GM10248 (cell line): Measurements from ENCODE around the gene ATP2B2.

Experiments used
- CTCF ChIA-PET: fragments of 300-600 bp; sonication (Branson Sonifier 250); formaldehyde crosslinking; extraction: SDS; loops from one replicate; lab custom pipeline; 2021; ENCODE audit warnings: antibody characterized with exemption; lab: Yijun Ruan, JAX
- POLR2A ChIA-PET: fragments of 350-650 bp; sonication (Branson Sonifier 250); formaldehyde crosslinking; extraction: SDS; loops from one replicate; lab custom pipeline; 2020; ENCODE audit warnings: antibody characterized with exemption; lab: Yijun Ruan, JAX
- DNase-seq: peaks from one replicate; pipeline ENCODE4 v3.0.0; 2012; ENCODE audit errors: extremely low spot score
- TF ChIP-seq, protein P1 (sequence below): IDR thresholded peaks from 2 replicates; pipeline ENCODE4 v1.5.1; 2012; ENCODE audit warnings: mild to moderate bottlenecking, low read depth; ENCODE audit errors: extremely low read depth, missing control alignments, control extremely low read depth

Gene ATP2B2

DNA sequence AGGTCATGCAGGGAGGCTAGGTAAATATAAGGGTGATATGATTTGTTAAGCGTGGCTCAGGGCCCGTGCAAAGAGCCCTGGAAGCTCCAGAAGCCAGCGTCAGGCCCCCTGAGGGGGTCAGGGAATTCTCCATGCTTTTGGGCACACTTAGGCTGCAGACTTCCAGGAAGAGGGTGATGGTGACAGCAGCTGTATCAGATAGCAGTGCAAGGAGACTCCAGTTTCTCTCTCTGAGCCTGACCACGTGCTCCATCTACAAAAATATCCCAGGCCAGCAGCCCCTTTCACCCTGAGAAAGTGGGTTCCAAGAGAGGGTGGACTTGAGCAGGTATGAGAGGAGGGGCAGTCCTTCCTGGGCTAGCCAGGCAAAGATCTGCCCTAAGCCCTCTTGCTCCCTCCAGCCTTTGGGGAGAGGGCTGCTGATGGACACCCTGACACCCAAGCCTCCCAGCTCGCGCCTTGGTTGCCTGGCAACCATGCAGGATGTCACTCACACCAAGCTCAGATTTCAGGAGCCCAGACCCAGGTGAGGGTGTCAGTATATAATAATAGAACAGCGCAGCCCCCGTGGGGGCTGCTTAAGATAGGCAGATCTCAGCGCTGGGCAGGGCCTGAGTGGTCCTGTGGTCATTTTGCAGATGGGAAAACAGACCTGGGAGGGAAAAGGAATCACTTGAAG is 35.8 kb downstream of the ATP2B2 start:
- no peak for DNase-seq
- ChIA-PET CTCF (no interaction called here), POLR2A (no interaction called here)
- TF ChIP-seq, protein P1, sequence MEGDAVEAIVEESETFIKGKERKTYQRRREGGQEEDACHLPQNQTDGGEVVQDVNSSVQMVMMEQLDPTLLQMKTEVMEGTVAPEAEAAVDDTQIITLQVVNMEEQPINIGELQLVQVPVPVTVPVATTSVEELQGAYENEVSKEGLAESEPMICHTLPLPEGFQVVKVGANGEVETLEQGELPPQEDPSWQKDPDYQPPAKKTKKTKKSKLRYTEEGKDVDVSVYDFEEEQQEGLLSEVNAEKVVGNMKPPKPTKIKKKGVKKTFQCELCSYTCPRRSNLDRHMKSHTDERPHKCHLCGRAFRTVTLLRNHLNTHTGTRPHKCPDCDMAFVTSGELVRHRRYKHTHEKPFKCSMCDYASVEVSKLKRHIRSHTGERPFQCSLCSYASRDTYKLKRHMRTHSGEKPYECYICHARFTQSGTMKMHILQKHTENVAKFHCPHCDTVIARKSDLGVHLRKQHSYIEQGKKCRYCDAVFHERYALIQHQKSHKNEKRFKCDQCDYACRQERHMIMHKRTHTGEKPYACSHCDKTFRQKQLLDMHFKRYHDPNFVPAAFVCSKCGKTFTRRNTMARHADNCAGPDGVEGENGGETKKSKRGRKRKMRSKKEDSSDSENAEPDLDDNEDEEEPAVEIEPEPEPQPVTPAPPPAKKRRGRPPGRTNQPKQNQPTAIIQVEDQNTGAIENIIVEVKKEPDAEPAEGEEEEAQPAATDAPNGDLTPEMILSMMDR, result no peak

DNA sequence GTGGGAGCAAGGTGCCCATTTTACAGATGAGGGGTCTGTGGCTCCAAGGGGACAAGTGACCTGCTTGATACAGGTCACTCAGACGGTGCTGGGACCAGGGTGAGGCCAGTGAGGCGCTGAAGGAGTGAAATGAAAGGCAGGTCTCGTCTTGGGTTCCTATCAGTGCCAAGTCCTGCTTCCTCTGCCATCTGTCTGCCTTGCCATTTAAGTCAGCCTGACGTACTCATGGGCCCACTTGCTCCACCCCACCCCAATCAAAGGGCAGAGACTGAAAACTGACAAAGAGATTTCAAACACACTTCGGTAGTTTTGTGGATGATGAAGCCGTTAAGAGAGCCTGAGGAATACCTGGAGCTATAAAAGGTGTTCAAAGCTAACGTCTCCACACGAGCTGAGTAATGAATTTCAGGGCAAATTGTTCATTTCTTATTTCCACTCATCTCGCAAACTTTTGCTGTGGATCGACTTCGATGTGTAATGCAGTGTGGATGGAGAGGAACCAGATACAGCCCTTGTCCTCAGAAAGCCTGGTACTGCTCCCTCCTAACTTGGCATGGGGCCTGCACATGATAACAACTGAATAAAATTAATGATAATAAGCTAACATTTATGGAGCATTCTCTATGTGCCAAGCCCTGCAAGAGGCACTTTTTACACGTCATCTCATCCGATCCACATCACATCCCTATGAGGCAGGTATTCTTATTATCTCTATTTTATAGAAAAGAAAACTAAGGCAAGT is 36.6 kb downstream of the ATP2B2 start:
- TF ChIP-seq, protein P1, result no peak
- POLR2A ChIA-PET, result no interaction called here

DNA sequence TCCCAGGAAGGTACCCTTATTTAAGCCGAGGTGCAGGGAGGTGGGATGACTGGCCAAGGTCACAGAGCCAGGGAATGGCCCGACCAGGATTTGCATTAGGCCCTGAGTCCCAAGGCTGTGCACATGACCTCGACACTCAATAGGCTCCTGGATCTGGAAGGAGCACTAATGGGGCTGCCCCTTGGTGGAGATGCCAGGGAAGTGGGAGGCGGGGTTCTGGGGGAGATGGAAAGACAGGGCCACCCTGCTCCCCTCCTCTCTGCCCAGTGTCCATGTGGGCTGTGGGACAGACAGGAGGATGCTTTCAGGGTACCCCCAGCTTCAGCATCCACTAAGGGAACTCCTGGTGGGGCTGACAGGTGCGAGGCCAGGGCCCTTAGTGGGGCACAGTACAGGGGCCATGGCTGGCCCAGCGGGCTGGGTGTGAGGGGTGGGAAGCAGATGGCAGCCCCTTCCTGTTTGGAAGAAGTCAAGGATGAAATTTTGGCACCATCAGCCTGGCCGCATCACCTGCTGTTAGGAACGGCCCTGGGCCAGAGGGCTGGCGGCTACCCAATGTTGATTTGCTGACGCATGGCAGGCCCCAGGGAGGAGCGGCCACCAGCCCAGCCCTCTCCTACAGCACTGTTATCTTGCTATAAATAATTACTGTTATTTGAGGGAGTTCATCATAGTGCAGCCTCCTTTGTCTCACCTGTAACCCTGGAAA is 37.3 kb downstream of the ATP2B2 start:
- CTCF ChIA-PET, result no interaction called here
- POLR2A ChIA-PET, result no interaction called here
- TF ChIP-seq, protein P1, result no peak
- DNase-seq, result no peak

More for the DNA sequence above, 36.6 kb downstream of the ATP2B2 start:
- no peak for DNase-seq
- CTCF ChIA-PET, result no interaction called here

DNA sequence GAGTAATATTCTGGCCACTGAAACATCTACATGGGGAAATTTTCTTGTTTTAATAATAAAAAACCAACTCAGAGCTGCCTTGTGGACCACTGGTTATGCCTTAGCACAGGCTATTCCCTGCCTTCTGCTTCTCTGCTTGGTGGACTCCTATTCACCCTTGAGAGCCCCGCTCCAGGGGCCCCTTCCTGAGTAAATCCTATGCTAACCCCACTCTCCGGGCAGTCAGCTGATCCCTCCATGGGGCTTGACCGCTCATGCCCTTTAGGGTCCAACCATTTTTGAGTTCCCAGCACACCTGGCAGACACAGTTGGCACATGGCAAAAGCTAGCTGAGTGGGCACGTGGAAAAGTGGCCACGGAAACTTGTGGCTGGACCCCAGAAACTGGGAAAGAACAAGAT is 38.2 kb downstream of the ATP2B2 start:
- no peak for DNase-seq
- TF ChIP-seq, protein P1, result no peak
- ChIA-PET POLR2A (no interaction called here), CTCF (no interaction called here)

DNA sequence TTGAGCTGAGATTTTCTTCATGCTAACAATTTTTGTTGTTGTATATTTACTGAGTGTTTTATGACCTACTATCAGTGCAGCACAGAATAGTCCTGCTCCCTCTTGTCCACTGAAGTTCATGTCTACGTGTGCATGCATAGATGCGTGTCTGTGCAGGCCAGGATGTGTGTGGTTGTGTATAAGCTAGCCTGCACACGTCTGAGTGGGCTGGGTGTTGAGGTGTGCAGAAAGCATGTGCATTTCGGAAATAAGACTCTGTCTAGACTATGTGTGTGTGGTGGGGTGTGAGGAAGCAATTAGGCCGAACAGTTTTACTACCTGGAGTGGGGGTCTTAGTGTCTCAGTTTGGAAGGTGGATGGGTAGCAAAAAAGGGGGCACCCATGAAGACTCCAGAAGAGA is 39.2 kb downstream of the ATP2B2 start:
- no peak for DNase-seq
- CTCF ChIA-PET, result no interaction called here
- POLR2A ChIA-PET, result no interaction called here
- TF ChIP-seq, protein P1, result no peak

DNA sequence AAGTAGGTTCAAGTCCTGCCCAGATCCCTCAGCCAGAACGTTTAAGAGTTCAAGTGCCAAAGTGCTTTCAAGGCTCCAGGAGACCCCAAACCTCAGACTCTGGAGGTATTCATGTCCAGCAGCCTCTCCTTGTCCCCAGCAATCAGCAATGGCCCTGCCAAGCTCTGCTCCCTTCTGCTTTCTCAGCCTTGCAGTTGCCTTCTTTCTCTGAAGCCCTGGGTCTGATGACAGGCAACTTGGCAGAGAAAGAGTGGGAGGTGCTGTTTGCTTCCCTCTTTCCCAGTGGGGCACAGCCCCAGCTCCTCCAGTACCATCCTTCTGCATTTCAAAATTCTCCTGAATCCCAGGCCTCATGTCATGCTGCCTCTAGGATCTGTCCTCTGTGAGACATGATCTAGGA is 40.2 kb downstream of the ATP2B2 start:
- CTCF ChIA-PET, result no interaction called here
- TF ChIP-seq, protein P1, result no peak
- POLR2A ChIA-PET, result no interaction called here
- no peak for DNase-seq
